Adipocyte (in vitro differentiated cells): ENCODE results near the gene DGKG.

ENCODE experiments used
- DNase-seq: peaks from one replicate; pipeline ENCODE4 v3.0.0-alpha.2; 2015; ENCODE audit warnings: low read depth
- H3K27me3 ChIP-seq: replicated peaks from 2 replicates; pipeline ENCODE4 v1.7.0; 2013; ENCODE audit warnings: mild to moderate bottlenecking, low read length, moderate library complexity; ENCODE audit not compliant: control insufficient read depth, insufficient read depth
- H3K36me3 ChIP-seq: 2 replicates; pipeline ENCODE4 v1.7.0; 2013; ENCODE audit warnings: low read length, mild to moderate bottlenecking, moderate library complexity; ENCODE audit not compliant: control insufficient read depth, insufficient read depth, severe bottlenecking
- H3K4me1 ChIP-seq: 2 replicates; pipeline ENCODE4 v1.7.0; 2013; ENCODE audit warnings: mild to moderate bottlenecking, low read length, moderate library complexity; ENCODE audit not compliant: control insufficient read depth, insufficient read depth
- H3K4me3 ChIP-seq: 2 replicates; pipeline ENCODE4 v1.7.0; 2013; ENCODE audit warnings: mild to moderate bottlenecking, low read length, moderate library complexity
- H3K9ac ChIP-seq: 2 replicates; pipeline ENCODE4 v1.7.0; 2013; ENCODE audit warnings: mild to moderate bottlenecking, low read length, moderate library complexity
- H3K9me3 ChIP-seq: 2 replicates; pipeline ENCODE4 v1.7.0; 2013; ENCODE audit warnings: mild to moderate bottlenecking, low read length, moderate library complexity; ENCODE audit not compliant: control insufficient read depth

DGKG gene

GRCh38 chr3:186234152-186234551 lies 127.9 kb downstream of the DGKG start:
- H3K4me3 ChIP-seq, result no peak overlapping the region
- H3K36me3 ChIP-seq, result no peaks in the 10 kb centered on the region
- H3K27me3 ChIP-seq, result no peaks in the 10 kb centered on the region
- DNase-seq, result no peak
- H3K9me3 ChIP-seq, result no peaks in the 10 kb centered on the region
- H3K9ac ChIP-seq, result no peak overlapping the region
- H3K4me1 ChIP-seq, result no peaks in the 10 kb centered on the region

GRCh38 chr3:186226482-186226881 lies 135.6 kb downstream of the DGKG start:
- no peaks in the 10 kb centered on the region for H3K9me3 ChIP-seq
- no peak for DNase-seq
- no peaks in the 10 kb centered on the region for H3K36me3 ChIP-seq
- no peak overlapping the region for H3K9ac ChIP-seq
- no peaks in the 10 kb centered on the region for H3K27me3 ChIP-seq
- H3K4me1 ChIP-seq, result peaks cover 8% of the 10 kb centered on the region
- no peak overlapping the region for H3K4me3 ChIP-seq

DNA sequence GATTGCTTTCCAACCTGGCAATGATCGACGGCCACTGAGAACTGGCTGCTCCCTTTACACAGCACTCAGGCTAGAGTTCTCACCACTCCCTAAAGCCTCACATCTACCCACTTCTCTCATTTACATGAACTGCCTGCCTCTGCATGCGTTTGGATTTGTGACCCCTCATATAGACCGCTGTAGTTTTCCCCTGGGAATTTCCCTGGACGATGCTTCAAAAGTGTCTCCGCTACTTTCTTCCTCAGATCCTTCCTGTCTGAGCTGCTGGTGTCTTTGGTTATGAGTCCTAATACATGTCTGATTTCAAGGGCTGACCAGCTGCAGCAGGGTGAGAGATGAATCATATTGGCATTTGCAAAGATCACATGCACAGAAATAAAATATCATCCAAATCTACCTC lies 136.4 kb downstream of the DGKG start:
- Histone ChIP-seq H3K9me3 (no peaks in the 10 kb centered on the region), H3K9ac (no peak overlapping the region), H3K27me3 (no peaks in the 10 kb centered on the region), H3K4me3 (no peak overlapping the region), H3K36me3 (no peaks in the 10 kb centered on the region), H3K4me1 (peaks cover 8% of the 10 kb centered on the region)
- no peak for DNase-seq

- no peaks in the 10 kb centered on the region for H3K27me3 ChIP-seq
- no peaks in the 10 kb centered on the region for H3K9me3 ChIP-seq
- H3K4me3 ChIP-seq, result no peak overlapping the region
- H3K4me1 ChIP-seq, result peaks cover 8% of the 10 kb centered on the region
- H3K36me3 ChIP-seq, result no peaks in the 10 kb centered on the region
- no peak for DNase-seq
- H3K9ac ChIP-seq, result no peak overlapping the region
Measured at GRCh38 chr3:186224041-186224610, 137.9 kb downstream of the DGKG start.

DNA sequence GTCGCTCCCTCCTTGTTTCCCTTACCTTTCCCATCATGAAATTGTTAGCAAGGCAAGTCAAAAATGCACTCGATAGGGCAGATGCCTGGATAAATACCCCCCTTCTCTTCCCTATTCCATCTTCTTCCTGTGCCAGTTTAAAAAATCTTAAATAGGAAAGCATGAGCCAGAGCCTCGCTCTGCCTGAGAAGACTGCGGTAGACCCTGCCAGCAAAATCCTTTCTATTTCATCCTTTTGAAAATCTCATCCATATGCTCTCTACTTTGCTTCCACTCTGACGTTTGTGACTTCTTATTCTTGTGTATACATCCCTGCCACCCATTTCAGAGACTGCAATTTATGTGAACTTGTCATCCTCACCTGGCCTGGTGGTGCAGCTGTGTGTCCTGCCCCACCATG lies 138.6 kb downstream of the DGKG start:
- no peak overlapping the region for H3K9ac ChIP-seq
- H3K4me3 ChIP-seq, result no peak overlapping the region
- H3K27me3 ChIP-seq, result no peaks in the 10 kb centered on the region
- no peak for DNase-seq
- H3K4me1 ChIP-seq, result peaks cover 8% of the 10 kb centered on the region
- H3K9me3 ChIP-seq, result no peaks in the 10 kb centered on the region
- no peaks in the 10 kb centered on the region for H3K36me3 ChIP-seq

GRCh38 chr3:186221760-186222378 lies 140.2 kb downstream of the DGKG start:
- H3K9ac ChIP-seq, result no peak overlapping the region
- H3K27me3 ChIP-seq, result no peaks in the 10 kb centered on the region
- H3K4me3 ChIP-seq, result no peak overlapping the region
- H3K4me1 ChIP-seq, result peaks cover 8% of the 10 kb centered on the region
- no peaks in the 10 kb centered on the region for H3K9me3 ChIP-seq
- DNase-seq, result no peak
- H3K36me3 ChIP-seq, result no peaks in the 10 kb centered on the region

GRCh38 chr3:186220911-186221645 lies 141.0 kb downstream of the DGKG start:
- H3K9me3 ChIP-seq, result no peaks in the 10 kb centered on the region
- no peak overlapping the region for H3K9ac ChIP-seq
- DNase-seq, result no peak
- no peaks in the 10 kb centered on the region for H3K27me3 ChIP-seq
- peaks cover 6% of the 10 kb centered on the region for H3K4me1 ChIP-seq
- no peaks in the 10 kb centered on the region for H3K36me3 ChIP-seq
- no peak overlapping the region for H3K4me3 ChIP-seq

- Histone ChIP-seq H3K36me3 (no peaks in the 10 kb centered on the region), H3K4me3 (no peak overlapping the region), H3K27me3 (no peaks in the 10 kb centered on the region), H3K4me1 (no peaks in the 10 kb centered on the region), H3K9ac (no peak overlapping the region), H3K9me3 (no peaks in the 10 kb centered on the region)
- DNase-seq, result no peak
Measured at GRCh38 chr3:186220365-186220764, 141.7 kb downstream of the DGKG start.

GRCh38 chr3:186219211-186219638 lies 142.8 kb downstream of the DGKG start:
- H3K36me3 ChIP-seq, result no peaks in the 10 kb centered on the region
- no peak overlapping the region for H3K4me3 ChIP-seq
- H3K9ac ChIP-seq, result no peak overlapping the region
- H3K9me3 ChIP-seq, result no peaks in the 10 kb centered on the region
- H3K4me1 ChIP-seq, result no peaks in the 10 kb centered on the region
- DNase-seq, result no peak
- H3K27me3 ChIP-seq, result no peaks in the 10 kb centered on the region

DNA sequence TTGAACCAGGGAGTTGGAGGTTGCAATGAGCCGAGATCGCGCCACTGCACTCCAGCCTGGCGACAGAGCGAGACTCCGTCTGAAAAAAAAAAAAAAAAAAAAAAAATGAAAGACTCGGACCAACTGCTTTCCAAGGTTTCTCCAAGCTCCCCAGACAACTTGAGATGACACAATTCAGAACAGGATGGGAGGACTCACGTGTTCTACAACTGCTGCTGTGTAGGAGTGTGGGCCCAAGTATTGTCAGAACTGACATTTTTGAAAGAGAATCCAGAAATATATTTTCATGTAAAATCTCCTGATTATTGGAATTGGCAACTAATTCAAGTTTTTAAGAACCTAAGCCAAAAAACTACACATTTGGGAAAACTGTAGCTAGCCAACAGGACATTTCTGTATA lies 143.6 kb downstream of the DGKG start:
- Histone ChIP-seq H3K4me3 (no peak overlapping the region), H3K27me3 (no peaks in the 10 kb centered on the region), H3K36me3 (no peaks in the 10 kb centered on the region), H3K9ac (no peak overlapping the region), H3K9me3 (no peaks in the 10 kb centered on the region), H3K4me1 (peaks cover 7% of the 10 kb centered on the region)
- no peak for DNase-seq

DNA sequence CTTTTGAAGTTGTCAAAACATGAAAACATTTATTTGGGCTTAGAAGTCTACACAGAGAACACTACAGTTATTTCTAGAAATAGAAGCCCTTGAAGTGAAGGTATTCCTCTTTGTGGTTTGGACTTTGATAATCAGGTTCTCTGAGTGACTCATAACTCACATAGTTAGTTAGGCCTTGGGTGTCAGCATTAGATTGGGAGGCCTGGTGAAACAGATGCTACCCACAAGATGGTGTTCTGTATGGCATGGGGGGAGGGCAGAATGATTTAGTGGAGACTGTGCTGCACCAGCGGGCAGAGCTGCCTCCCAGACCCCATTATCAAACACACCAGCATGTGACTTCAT lies 144.2 kb downstream of the DGKG start:
- H3K27me3 ChIP-seq, result no peaks in the 10 kb centered on the region
- H3K4me3 ChIP-seq, result no peak overlapping the region
- DNase-seq, result no peak
- no peaks in the 10 kb centered on the region for H3K9me3 ChIP-seq
- peaks cover 9% of the 10 kb centered on the region for H3K4me1 ChIP-seq
- H3K36me3 ChIP-seq, result no peaks in the 10 kb centered on the region
- H3K9ac ChIP-seq, result no peak overlapping the region
